Panc1 (cell line): ENCODE results near the gene UBXN2A. TPM values are rescaled to one million over a fixed set of nuclear protein-coding genes. Genes with fewer than 3 reads are reported as not detected.

ENCODE experiments used
- ATAC-seq: fragments of 200-7000 bp; cut with Tn5 transposase; 2 replicates; pipeline ENCODE4 v1.9.1; 2020; ENCODE audit warnings: mild to moderate bottlenecking, moderate library complexity
- BruUV-seq: library from RNA; stranded (reverse); fragments of 400-500 nt; replicated peaks from 2 replicates; lab custom pipeline; 2021; lab: Mats Ljungman, UMichigan
- CTCF ChIA-PET: fragments of 300-600 bp; sonication (Branson Sonifier 250); formaldehyde crosslinking; loops from one replicate; lab custom pipeline; 2022; ENCODE audit warnings: antibody characterized with exemption; lab: Charles Lee
- POLR2A ChIA-PET: fragments of 300-600 bp; sonication (Branson Sonifier 250); formaldehyde crosslinking; loops from one replicate; lab custom pipeline; 2022; ENCODE audit warnings: antibody characterized with exemption; lab: Charles Lee
- DNase-seq: peaks from one replicate; pipeline ENCODE4 v3.0.0-alpha.2; 2010; ENCODE audit warnings: low read depth, low spot score
- H3K27ac ChIP-seq: 2 replicates; pipeline ENCODE4 v1.5.1; 2011; ENCODE audit warnings: mild to moderate bottlenecking, low read length, inconsistent platforms
- H3K27me3 ChIP-seq: fragments of 200-500 bp; sonication (Bioruptor generic); 2 replicates; pipeline ENCODE4 v1.6.0; 2014; ENCODE audit warnings: low read length, inconsistent platforms; ENCODE audit not compliant: control insufficient read depth, insufficient read depth
- H3K36me3 ChIP-seq: fragments of 200-500 bp; sonication (Bioruptor generic); 2 replicates; pipeline ENCODE4 v1.5.1; 2014; ENCODE audit warnings: inconsistent platforms, mild to moderate bottlenecking, low read length, moderate library complexity; ENCODE audit not compliant: control insufficient read depth, insufficient read depth
- H3K4me1 ChIP-seq: 2 replicates; pipeline ENCODE4 v1.5.1; 2011; ENCODE audit warnings: inconsistent platforms, mild to moderate bottlenecking, low read length, moderate library complexity; ENCODE audit not compliant: control insufficient read depth, insufficient read depth
- H3K4me3 ChIP-seq, 2 experiments: 2 replicates each; pipeline ENCODE4 v1.5.1; 2011 to 2012; ENCODE audit warnings: low read depth in 2 of 2, low read length in 2 of 2, mild to moderate bottlenecking in 2 of 2, inconsistent platforms in 1 of 2, moderate library complexity in 1 of 2
- H3K9me3 ChIP-seq: fragments of 200-500 bp; sonication (Bioruptor generic); 2 replicates; pipeline ENCODE4 v1.5.1; 2014; ENCODE audit warnings: low read depth, mild to moderate bottlenecking, inconsistent platforms, low read length, moderate library complexity; ENCODE audit not compliant: control insufficient read depth, insufficient read depth
- POLR2AphosphoS5 ChIP-seq: IDR thresholded peaks from 2 replicates; pipeline ENCODE4 v1.6.1; 2012; ENCODE audit warnings: mild to moderate bottlenecking, low read depth, low read length, moderate library complexity
- SIN3A ChIP-seq: IDR thresholded peaks from 2 replicates; pipeline ENCODE4 v1.6.1; 2012; ENCODE audit warnings: low read depth, mild to moderate bottlenecking, low read length, moderate library complexity, borderline replicate concordance; ENCODE audit not compliant: insufficient read depth
- TCF7L2 ChIP-seq: IDR thresholded peaks from 2 replicates; pipeline ENCODE4 v1.6.1; 2011; ENCODE audit warnings: mild to moderate bottlenecking, low read depth, low read length, inconsistent platforms
- in situ Hi-C: cut with HindIII; loops from 2 replicates; pipeline ENCODE4 v1.10.0; 2016; ENCODE audit warnings: low sequenced_read_pairs, low pct_unique_long_range_greater_than_20kb
- intact Hi-C: fragments of 100-400 bp; cut with micrococcal nuclease; formaldehyde crosslinking; loops from one replicate; pipeline ENCODE4 v1.10.0; 2022; ENCODE audit not compliant: unreplicated experiment
- total RNA-seq: library from RNA; stranded (reverse); gene quantifications from one replicate; pipeline ENCODE4 v1.2.1, GENCODE V29; 2021; ENCODE audit not compliant: unreplicated experiment
- TF ChIP-seq, protein P1 (sequence below): fragments of 450-650 bp; IDR thresholded peaks from 2 replicates; pipeline ENCODE4 v1.5.1; 2017; ENCODE audit warnings: mild to moderate bottlenecking
- TF ChIP-seq, protein P2 (sequence below), 2 experiments: IDR thresholded peaks; 2 replicates each; pipeline ENCODE4 v1.6.1; 2011 to 2012; ENCODE audit warnings: low read depth in 2 of 2, control low read depth in 1 of 2, low read length in 1 of 2, mild to moderate bottlenecking in 1 of 2, moderate library complexity in 1 of 2; ENCODE audit not compliant: insufficient read depth in 1 of 2

UBXN2A gene
- total RNA-seq, 1 experiment from 2014 or later = 23.3 TPM

DNA sequence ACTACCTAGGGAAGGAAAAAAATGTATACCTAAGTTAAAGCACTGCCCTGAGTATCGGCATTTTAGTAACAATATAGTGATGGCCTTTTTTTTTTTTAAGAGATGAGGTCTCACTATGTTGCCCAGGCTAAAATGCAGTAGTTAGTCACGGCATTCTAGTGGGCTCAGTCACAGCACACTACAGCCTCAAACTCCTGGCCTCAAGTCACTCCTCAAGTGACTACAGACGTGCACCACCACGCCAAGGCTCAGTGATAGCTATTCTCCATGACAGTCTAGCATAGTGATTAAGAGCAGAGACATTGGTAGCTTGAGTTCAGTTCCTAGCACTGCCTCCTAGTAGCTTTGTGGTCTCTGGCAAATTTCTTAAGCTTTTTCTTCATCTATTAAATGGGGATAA, 27.6 kb downstream of the UBXN2A start:
- Histone ChIP-seq H3K27ac (no peak overlapping the region), H3K4me3 (no peak overlapping the region), H3K4me1 (no peaks in the 10 kb centered on the region), H3K9me3 (no peaks in the 10 kb centered on the region), H3K27me3 (no peaks in the 10 kb centered on the region), H3K36me3 (no peaks in the 10 kb centered on the region)
- TF ChIP-seq, protein P1, sequence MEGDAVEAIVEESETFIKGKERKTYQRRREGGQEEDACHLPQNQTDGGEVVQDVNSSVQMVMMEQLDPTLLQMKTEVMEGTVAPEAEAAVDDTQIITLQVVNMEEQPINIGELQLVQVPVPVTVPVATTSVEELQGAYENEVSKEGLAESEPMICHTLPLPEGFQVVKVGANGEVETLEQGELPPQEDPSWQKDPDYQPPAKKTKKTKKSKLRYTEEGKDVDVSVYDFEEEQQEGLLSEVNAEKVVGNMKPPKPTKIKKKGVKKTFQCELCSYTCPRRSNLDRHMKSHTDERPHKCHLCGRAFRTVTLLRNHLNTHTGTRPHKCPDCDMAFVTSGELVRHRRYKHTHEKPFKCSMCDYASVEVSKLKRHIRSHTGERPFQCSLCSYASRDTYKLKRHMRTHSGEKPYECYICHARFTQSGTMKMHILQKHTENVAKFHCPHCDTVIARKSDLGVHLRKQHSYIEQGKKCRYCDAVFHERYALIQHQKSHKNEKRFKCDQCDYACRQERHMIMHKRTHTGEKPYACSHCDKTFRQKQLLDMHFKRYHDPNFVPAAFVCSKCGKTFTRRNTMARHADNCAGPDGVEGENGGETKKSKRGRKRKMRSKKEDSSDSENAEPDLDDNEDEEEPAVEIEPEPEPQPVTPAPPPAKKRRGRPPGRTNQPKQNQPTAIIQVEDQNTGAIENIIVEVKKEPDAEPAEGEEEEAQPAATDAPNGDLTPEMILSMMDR = no peak
- no peak for TF ChIP-seq POLR2AphosphoS5
- TF ChIP-seq SIN3A = no peak
- no peak for TF ChIP-seq TCF7L2
- TF ChIP-seq, protein P2, sequence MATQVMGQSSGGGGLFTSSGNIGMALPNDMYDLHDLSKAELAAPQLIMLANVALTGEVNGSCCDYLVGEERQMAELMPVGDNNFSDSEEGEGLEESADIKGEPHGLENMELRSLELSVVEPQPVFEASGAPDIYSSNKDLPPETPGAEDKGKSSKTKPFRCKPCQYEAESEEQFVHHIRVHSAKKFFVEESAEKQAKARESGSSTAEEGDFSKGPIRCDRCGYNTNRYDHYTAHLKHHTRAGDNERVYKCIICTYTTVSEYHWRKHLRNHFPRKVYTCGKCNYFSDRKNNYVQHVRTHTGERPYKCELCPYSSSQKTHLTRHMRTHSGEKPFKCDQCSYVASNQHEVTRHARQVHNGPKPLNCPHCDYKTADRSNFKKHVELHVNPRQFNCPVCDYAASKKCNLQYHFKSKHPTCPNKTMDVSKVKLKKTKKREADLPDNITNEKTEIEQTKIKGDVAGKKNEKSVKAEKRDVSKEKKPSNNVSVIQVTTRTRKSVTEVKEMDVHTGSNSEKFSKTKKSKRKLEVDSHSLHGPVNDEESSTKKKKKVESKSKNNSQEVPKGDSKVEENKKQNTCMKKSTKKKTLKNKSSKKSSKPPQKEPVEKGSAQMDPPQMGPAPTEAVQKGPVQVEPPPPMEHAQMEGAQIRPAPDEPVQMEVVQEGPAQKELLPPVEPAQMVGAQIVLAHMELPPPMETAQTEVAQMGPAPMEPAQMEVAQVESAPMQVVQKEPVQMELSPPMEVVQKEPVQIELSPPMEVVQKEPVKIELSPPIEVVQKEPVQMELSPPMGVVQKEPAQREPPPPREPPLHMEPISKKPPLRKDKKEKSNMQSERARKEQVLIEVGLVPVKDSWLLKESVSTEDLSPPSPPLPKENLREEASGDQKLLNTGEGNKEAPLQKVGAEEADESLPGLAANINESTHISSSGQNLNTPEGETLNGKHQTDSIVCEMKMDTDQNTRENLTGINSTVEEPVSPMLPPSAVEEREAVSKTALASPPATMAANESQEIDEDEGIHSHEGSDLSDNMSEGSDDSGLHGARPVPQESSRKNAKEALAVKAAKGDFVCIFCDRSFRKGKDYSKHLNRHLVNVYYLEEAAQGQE (IDR thresholded peaks at IDR 0.05; ENCODE audit: insufficient read depth in 1 of 2, low read depth in 2 of 2, low read length in 1 of 2) = no peak
- no peak for DNase-seq
- TSS peak; percentile 63 for BruUV-seq
- ATAC-seq = no peak
- in situ Hi-C loops = no loop called here
- ChIA-PET POLR2A (no interaction called here), CTCF (no interaction called here)
- intact Hi-C loops = no loop called here

- CTCF ChIA-PET = no interaction called here
Measured at GRCh38 chr2:23976883-23977282, 36.6 kb downstream of the UBXN2A start.

More at GRCh38 chr2:23976883-23977282, 36.6 kb downstream of the UBXN2A start:
- Histone ChIP-seq H3K36me3 (0 out of 2 replicates have a peak, but pooled peaks cover 4% of the 10 kb centered on the region), H3K4me3 (no peak overlapping the region), H3K4me1 (no peaks in the 10 kb centered on the region), H3K27me3 (no peaks in the 10 kb centered on the region), H3K9me3 (no peaks in the 10 kb centered on the region), H3K27ac (no peak overlapping the region)
- POLR2A ChIA-PET = no interaction called here
- intact Hi-C loops (no loop called here), in situ Hi-C loops (no loop called here)
- BruUV-seq = no TSS peak
- ATAC-seq (no peak), DNase-seq (no peak)
- no peak for TF ChIP-seq SIN3A
- no peak for TF ChIP-seq POLR2AphosphoS5
- TF ChIP-seq TCF7L2 = no peak
- TF ChIP-seq, protein P1 = no peak
- TF ChIP-seq, protein P2 (IDR thresholded peaks at IDR 0.05; ENCODE audit: insufficient read depth in 1 of 2, low read depth in 2 of 2, low read length in 1 of 2) = no peak
